T-helper 2 cell treated with Interferon-gamma antibody and Interleukin-4, amounts not matched to agents 5 μg/mL and 100 μg/mL, for 36 hours (primary cell): ENCODE measurements around the gene FRA10AC1.

Source experiments
- DNase-seq: peaks from one replicate; pipeline ENCODE4 v3.0.0; 2021; ENCODE audit warnings: low spot score
- H3K27ac Mint-ChIP-seq: one replicate; pipeline ENCODE4 v1.8.0; 2021; ENCODE audit warnings: mild to moderate bottlenecking, mixed read lengths
- H3K27me3 Mint-ChIP-seq: one replicate; pipeline ENCODE4 v1.8.0; 2021; ENCODE audit warnings: low read depth, mixed read lengths
- H3K36me3 Mint-ChIP-seq: one replicate; pipeline ENCODE4 v1.8.0; 2021; ENCODE audit warnings: low read depth, mixed read lengths
- H3K4me1 Mint-ChIP-seq: one replicate; pipeline ENCODE4 v1.8.0; 2021; ENCODE audit warnings: low read depth, mixed read lengths
- H3K4me3 Mint-ChIP-seq: one replicate; pipeline ENCODE4 v1.8.0; 2022; ENCODE audit warnings: mild to moderate bottlenecking, moderate library complexity, mixed read lengths
- H3K9me3 Mint-ChIP-seq: one replicate; pipeline ENCODE4 v1.8.0; 2021; ENCODE audit warnings: mixed read lengths

The FRA10AC1 gene

DNA sequence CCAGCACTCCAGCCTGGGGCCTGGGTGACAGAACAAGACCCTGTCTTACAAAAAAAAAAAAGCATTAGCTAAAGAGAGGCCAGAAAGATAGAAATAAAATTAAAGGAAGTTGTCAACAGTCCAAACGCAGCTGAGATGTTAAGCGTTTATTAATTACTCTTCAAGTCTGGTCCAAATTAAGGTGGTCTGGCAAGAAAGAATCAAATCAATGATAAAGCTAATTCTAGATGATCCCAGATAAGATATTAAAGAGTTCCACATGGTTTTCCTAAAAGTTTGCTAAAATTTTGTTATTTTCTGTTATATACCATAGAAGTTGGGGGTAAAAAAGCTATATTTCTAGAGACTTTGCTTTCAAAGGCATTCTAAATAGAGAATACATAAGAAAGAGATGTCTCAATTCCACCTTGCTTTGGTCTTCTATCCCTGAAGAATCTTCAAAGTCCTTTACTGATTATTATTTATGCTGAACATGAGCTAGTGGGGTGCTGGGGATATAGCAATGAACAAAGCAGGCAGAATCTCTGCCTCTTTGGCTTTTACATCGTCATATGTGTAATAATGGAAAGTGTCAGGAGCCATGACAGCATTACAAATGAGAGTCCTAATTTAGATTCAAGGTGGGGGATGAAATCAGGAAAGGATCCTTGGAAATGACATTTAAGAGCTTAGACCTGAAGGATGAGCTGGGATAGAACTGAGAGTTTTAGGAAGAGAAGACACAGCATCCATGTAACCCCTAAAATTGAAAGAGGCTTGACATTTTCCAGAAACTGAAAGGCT lies 23.4 kb downstream of the FRA10AC1 start:
- Mint-ChIP-seq H3K27me3 (no peaks in the 10 kb centered on the region), H3K4me3 (no peak overlapping the region), H3K36me3 (peaks cover 7% of the 10 kb centered on the region), H3K4me1 (no peaks in the 10 kb centered on the region), H3K27ac (no peak overlapping the region), H3K9me3 (no peaks in the 10 kb centered on the region)
- no peak for DNase-seq

DNA sequence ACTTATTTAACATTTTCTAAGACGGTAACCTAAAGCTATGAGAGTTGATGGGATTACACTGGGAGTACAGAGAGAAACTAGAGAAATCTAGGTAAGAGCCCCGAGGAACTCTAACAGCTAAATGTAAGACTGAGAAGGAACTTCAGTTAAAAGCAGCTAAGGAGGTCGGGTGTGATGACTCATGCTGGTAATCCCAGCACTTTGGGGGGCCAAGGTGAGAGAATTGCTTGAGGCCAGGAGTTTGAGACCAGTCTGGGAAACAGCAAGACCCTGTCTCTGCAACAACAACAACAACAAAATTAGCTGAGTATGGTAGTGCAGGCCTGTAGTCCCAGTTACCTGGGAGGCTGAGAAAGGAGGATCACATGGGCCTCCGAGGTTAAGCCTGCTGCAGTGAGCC lies 24.0 kb downstream of the FRA10AC1 start:
- no peaks in the 10 kb centered on the region for H3K27me3 Mint-ChIP-seq
- H3K9me3 Mint-ChIP-seq, result no peaks in the 10 kb centered on the region
- H3K36me3 Mint-ChIP-seq, result peaks cover 10% of the 10 kb centered on the region
- H3K27ac Mint-ChIP-seq, result no peak overlapping the region
- no peaks in the 10 kb centered on the region for H3K4me1 Mint-ChIP-seq
- DNase-seq, result no peak
- no peak overlapping the region for H3K4me3 Mint-ChIP-seq

DNA sequence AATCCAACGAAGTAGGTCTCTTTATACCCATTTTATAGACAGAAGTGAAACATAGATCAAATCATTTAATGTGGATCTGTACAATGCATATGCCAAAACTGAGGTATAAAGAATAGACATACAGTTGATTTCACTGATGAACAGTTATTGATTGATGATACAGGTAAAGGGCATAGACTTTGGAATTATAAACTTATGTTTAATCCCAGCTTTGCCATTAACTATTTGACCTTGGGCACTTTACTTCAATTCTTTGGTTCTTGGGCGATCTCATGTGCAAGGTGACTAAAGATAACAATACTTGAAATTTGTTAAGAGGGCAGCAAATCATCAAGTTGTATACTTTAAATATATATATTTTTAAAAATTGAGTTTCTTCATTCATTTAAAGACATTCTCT lies 28.6 kb downstream of the FRA10AC1 start:
- Mint-ChIP-seq H3K27ac (no peak overlapping the region), H3K9me3 (no peaks in the 10 kb centered on the region), H3K4me1 (peaks cover 2% of the 10 kb centered on the region), H3K36me3 (peaks cover 12% of the 10 kb centered on the region), H3K27me3 (no peaks in the 10 kb centered on the region), H3K4me3 (no peak overlapping the region)
- DNase-seq, result no peak

DNA sequence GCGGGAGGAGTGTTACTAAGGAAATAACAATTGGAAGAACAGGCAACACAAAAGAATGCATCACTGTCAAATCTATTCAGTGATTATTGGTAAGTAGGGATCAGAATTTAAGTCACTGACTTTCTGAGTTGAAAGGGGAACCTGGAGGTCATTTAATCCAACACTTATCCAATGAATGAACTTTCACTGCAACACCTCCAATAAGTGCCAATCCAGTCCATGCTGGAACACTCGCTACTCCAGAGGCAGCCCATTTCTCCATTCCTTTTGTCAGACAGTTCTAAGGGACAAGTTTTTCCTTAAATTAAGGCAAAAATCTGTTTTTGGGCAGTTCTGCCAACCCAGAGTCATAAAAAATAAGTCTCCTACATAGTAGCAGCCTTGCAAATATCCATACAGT lies 29.5 kb downstream of the FRA10AC1 start:
- no peaks in the 10 kb centered on the region for H3K9me3 Mint-ChIP-seq
- H3K27me3 Mint-ChIP-seq, result no peaks in the 10 kb centered on the region
- H3K36me3 Mint-ChIP-seq, result peaks cover 17% of the 10 kb centered on the region
- peaks cover 2% of the 10 kb centered on the region for H3K4me1 Mint-ChIP-seq
- H3K4me3 Mint-ChIP-seq, result no peak overlapping the region
- no peak overlapping the region for H3K27ac Mint-ChIP-seq
- DNase-seq, result no peak

DNA sequence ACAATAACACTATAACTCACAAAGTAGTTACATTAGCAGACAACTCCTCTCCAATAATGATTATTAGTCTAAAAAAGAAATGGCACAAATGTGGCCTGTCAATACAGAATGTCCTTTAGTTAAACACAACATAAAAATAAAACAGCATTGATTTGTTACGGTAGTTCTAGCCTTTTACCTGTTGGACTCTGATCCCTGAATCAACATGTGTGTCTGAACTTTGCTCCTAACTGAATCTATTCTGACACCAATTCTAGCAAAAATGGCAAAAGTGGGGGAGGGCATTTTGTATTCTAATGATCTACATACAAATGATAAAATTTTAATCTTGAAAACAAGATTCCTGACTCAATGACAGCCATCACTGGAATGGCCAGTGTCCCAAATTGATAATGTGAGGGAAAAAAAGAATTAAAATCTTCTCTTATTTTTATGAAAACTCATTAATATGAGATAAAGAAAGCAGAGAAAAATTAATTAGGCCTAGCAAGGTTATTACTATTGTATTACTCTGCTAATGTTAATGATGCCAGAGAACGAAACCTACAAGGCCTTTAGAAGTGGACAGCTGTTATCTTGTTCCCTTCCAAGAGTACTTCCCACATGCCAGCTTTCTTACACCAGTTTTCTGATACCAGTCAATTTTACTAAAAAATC lies 30.2 kb downstream of the FRA10AC1 start:
- Mint-ChIP-seq H3K27me3 (no peaks in the 10 kb centered on the region), H3K36me3 (peaks cover 17% of the 10 kb centered on the region), H3K27ac (no peak overlapping the region), H3K4me1 (peaks cover 2% of the 10 kb centered on the region), H3K4me3 (no peak overlapping the region), H3K9me3 (no peaks in the 10 kb centered on the region)
- no peak for DNase-seq

DNA sequence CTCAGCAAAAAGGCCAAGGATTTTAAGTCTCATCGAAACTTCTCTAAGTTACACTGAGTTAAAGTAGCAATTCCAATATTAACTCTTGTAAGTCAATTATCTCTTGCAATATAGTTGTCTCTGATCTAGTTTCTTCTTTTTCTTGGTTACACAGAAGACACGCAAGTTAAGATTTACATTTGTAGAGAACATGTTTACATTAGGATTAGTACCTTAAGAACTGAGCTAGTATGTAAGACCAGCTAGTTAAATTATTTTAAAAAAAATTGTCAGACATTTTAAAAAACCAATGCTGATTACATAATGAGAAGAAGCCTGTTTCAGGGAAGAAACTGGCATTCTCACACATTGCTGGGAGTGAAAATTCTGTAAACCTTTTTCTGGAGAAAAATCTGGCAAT lies 31.4 kb downstream of the FRA10AC1 start:
- Mint-ChIP-seq H3K27me3 (no peaks in the 10 kb centered on the region), H3K9me3 (no peaks in the 10 kb centered on the region), H3K36me3 (peaks cover 19% of the 10 kb centered on the region), H3K4me1 (peaks cover 2% of the 10 kb centered on the region), H3K27ac (no peak overlapping the region), H3K4me3 (no peak overlapping the region)
- no peak for DNase-seq

DNA sequence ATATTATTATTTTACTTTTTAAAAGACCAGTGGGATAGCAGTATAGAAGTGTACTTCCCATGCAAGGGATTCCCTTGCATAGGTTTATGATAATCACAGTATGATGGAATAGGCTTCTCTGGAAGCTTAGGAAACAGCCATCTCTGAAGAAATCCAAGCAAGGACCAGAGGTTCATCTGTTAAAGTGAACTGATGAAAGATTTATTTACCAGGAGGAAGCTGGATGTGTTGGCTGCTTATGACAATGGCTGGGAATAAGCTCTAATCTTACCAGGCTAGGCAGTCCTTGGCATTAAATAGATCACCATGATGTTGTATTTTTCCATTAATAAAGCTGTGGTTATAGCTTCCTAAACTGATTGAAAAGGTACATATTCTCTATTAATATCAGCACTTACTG lies 32.0 kb downstream of the FRA10AC1 start:
- Mint-ChIP-seq H3K4me1 (peaks cover 2% of the 10 kb centered on the region), H3K9me3 (no peaks in the 10 kb centered on the region), H3K36me3 (peaks cover 19% of the 10 kb centered on the region), H3K27me3 (no peaks in the 10 kb centered on the region), H3K4me3 (no peak overlapping the region), H3K27ac (no peak overlapping the region)
- DNase-seq, result no peak

DNA sequence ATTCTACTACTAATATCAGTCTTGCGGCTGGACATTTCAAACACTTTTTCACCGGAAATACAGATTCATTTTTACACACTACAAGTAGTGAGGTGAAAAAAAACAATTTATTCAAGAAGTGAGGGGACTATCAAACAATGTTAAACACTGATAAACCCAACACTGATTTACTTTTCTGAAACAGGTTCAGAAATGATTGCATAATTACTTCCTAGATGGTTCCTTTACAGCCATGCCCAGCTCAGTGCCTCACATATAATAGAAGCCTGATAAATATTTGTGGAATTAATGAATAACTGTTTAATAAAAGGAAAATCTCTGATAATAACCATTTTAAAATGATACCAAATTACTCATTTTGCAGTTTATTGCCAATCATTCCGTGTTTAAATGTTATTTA lies 34.6 kb downstream of the FRA10AC1 start:
- peaks cover 14% of the 10 kb centered on the region for H3K36me3 Mint-ChIP-seq
- no peaks in the 10 kb centered on the region for H3K9me3 Mint-ChIP-seq
- H3K4me3 Mint-ChIP-seq, result no peak overlapping the region

DNA sequence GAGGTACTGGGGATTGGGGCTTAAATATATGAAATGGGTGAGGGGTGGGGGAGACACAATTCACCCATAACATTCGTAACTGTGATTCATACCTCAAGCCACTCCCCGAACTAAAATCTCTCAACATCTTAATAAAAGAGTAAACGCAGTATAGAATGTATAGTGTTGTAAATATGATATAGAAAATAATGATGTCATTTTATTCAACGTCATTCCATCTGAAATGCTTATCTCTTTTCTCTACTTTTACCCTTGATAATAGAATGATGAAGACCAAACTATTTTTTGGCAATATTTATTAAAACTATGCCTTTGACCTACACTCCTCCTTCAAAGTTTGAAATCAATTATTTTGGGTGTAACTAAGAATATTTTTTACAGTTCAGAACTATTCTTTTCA lies 36.4 kb downstream of the FRA10AC1 start:
- Mint-ChIP-seq H3K4me3 (no peak overlapping the region), H3K27me3 (no peaks in the 10 kb centered on the region), H3K9me3 (no peaks in the 10 kb centered on the region), H3K27ac (no peak overlapping the region), H3K36me3 (peaks cover 14% of the 10 kb centered on the region), H3K4me1 (no peaks in the 10 kb centered on the region)
- no peak for DNase-seq

More for the DNA sequence above, 34.6 kb downstream of the FRA10AC1 start:
- DNase-seq, result no peak
- Mint-ChIP-seq H3K4me1 (peaks cover 2% of the 10 kb centered on the region), H3K27me3 (no peaks in the 10 kb centered on the region), H3K27ac (no peak overlapping the region)

DNA sequence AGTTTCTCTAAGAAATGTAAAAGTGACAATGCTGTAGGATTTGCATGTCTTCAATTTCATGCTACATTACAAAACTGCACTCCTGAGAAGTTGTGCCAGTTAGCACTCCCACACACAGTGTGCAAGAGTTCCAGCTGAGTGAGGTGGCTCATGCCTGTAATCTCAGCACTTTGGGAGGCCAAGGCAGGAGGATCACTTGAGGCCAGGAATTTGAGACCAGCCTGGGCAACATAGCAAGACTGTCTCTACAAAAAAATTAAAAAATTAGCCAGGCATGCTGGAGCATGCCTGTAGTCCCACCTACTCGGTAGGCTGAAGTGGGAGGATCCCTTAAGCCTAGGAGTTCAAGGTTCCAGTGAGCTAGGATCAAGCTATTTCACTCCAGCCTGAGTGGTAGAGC lies 44.6 kb downstream of the FRA10AC1 start:
- Mint-ChIP-seq H3K27me3 (no peaks in the 10 kb centered on the region), H3K27ac (no peak overlapping the region), H3K36me3 (no peaks in the 10 kb centered on the region), H3K9me3 (no peaks in the 10 kb centered on the region), H3K4me1 (no peaks in the 10 kb centered on the region), H3K4me3 (no peak overlapping the region)
- DNase-seq, result no peak

DNA sequence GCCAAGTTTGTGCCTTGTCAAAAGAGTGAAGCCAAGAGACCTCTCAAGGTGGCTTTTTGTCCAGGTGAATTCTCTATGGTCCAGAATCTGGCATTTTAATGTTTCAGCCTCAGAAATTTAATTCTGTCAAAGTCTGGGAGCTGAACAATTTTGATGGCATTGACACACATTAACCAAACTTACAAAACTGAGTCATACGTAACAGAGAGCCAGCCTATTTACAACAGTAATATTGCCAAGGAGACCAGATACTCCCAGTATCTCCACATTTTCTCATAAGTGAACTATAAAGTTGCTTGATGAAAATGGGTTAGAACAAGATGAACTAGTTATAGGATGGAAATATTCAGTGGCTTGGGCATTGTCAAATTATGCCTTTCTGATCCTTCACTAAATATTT lies 46.2 kb downstream of the FRA10AC1 start:
- H3K36me3 Mint-ChIP-seq, result no peaks in the 10 kb centered on the region
- no peak for DNase-seq
- no peaks in the 10 kb centered on the region for H3K4me1 Mint-ChIP-seq
- no peaks in the 10 kb centered on the region for H3K9me3 Mint-ChIP-seq
- H3K27me3 Mint-ChIP-seq, result peaks cover 5% of the 10 kb centered on the region
- no peak overlapping the region for H3K4me3 Mint-ChIP-seq
- no peak overlapping the region for H3K27ac Mint-ChIP-seq

DNA sequence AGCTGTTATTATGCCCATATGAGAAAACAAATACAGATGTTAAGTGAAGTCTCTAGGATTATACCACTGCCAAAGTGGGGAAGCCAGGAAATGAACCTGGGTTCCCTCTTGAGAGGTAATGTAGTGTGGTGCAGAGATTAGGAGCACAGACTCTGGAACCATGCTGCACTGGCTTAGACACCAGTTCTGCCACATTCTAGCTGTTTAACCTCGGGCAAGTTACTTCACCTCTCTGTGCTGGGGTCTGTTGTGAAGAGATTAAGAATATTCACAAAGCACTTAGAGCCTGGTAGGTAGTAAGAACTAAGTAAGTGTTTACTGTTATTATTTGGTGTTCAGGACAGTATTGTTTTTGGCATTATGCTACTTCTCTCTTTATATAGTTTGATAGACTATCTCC lies 48.2 kb downstream of the FRA10AC1 start:
- H3K4me1 Mint-ChIP-seq, result no peaks in the 10 kb centered on the region
- DNase-seq, result no peak
- H3K9me3 Mint-ChIP-seq, result no peaks in the 10 kb centered on the region
- H3K27me3 Mint-ChIP-seq, result peaks cover 11% of the 10 kb centered on the region
- no peak overlapping the region for H3K27ac Mint-ChIP-seq
- no peaks in the 10 kb centered on the region for H3K36me3 Mint-ChIP-seq
- no peak overlapping the region for H3K4me3 Mint-ChIP-seq

DNA sequence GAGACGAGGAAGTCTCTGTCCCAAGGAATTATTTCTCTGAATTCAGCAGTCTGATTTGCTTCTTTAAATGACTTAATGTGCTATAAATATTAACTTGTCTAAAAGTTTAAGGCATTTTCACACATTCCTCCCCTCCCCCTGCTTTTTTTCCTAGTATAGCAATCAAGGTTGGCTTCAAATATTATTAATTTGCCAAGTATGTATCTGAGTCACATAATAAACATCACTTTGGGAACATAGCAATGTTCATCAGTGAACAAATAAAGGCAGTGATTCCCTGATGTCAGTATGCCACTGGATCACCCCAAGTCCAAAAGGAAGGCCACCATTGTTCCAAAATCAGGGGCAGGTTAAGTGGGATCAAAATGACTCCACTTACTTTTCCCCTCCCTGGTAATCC lies 49.5 kb downstream of the FRA10AC1 start:
- Mint-ChIP-seq H3K4me1 (no peaks in the 10 kb centered on the region), H3K27ac (no peak overlapping the region)

DNA sequence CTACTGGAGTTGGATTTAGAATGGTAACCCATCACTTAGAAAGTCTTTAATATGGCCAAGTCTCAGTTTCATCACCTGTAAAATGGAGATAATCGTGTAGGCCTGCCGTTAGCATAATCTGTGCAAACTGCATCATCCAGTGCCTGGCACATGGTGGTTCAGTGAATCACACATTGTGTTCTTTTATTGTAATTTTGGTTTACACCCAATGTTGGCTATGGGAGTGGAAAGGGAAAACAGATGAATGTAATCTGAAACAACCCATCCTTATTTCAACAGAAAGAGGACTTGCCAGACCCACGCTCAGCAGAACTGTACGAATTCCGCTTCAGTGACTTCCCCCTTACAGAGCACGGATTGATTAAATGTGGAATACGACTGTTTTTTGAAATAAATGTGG lies 62.6 kb downstream of the FRA10AC1 start:
- Mint-ChIP-seq H3K4me1 (no peaks in the 10 kb centered on the region), H3K36me3 (no peaks in the 10 kb centered on the region), H3K27ac (no peak overlapping the region), H3K9me3 (no peaks in the 10 kb centered on the region), H3K4me3 (no peak overlapping the region), H3K27me3 (peaks cover 7% of the 10 kb centered on the region)
- DNase-seq, result no peak

More for the DNA sequence above, 49.5 kb downstream of the FRA10AC1 start:
- H3K36me3 Mint-ChIP-seq, result no peaks in the 10 kb centered on the region
- no peak for DNase-seq
- H3K4me3 Mint-ChIP-seq, result no peak overlapping the region
- H3K9me3 Mint-ChIP-seq, result no peaks in the 10 kb centered on the region
- H3K27me3 Mint-ChIP-seq, result peaks cover 11% of the 10 kb centered on the region
